Thoracic aorta (tissue), 2 donors: Measurements from ENCODE around the gene DTWD1. TPM values are rescaled to one million over a fixed set of nuclear protein-coding genes. Genes with fewer than 3 reads are reported as not detected.
A peak's percentile ranks its signal among the peaks of the same experiment; 100 is the strongest.

Experiments used
- ATAC-seq: fragments of 150-250 bp; one replicate; pipeline ENCODE4 v1.8.0; 2017; ENCODE audit warnings: low read depth; ENCODE audit not compliant: insufficient number of reproducible peaks, low FRiP score
- DNase-seq: peaks from one replicate; pipeline ENCODE4 v3.0.0-alpha.2; 2020; ENCODE audit warnings: low spot score
- H3K27ac ChIP-seq, 2 donors: fragments of 200-600 bp; sonication (generic); 1 replicate in 1 of 2; 2 replicates in 1 of 2; pipeline ENCODE4 v1.5.1; 2016; ENCODE audit warnings: mild to moderate bottlenecking in 2 of 2, moderate library complexity in 2 of 2
- H3K27me3 ChIP-seq: fragments of 200-600 bp; sonication (generic); replicated peaks from 2 replicates; pipeline ENCODE4 v1.6.0; 2016; ENCODE audit warnings: mild to moderate bottlenecking; ENCODE audit not compliant: insufficient read depth
- H3K36me3 ChIP-seq: fragments of 200-600 bp; sonication (generic); one replicate; pipeline ENCODE4 v1.5.1; 2016
- H3K4me1 ChIP-seq, 2 donors: fragments of 200-600 bp; sonication (generic); 1 replicate in 1 of 2; 2 replicates in 1 of 2; pipeline versions ENCODE4 v1.5.1 to v1.6.0; 2016; ENCODE audit warnings: low read depth in 2 of 2, mild to moderate bottlenecking in 1 of 2; ENCODE audit not compliant: control insufficient read depth in 1 of 2
- H3K4me3 ChIP-seq: fragments of 200-600 bp; sonication (generic); 2 replicates; pipeline ENCODE4 v1.5.1; 2016; ENCODE audit warnings: mild to moderate bottlenecking
- H3K9me3 ChIP-seq: fragments of 200-600 bp; sonication (generic); 2 replicates; pipeline ENCODE4 v1.5.1; 2016
- CTCF ChIP-seq: fragments of 200-600 bp; sonication (generic); IDR thresholded peaks from one replicate; pipeline ENCODE4 v1.5.1; 2019; ENCODE audit warnings: antibody characterized with exemption
- total RNA-seq, 2 donors: library from RNA; depleted of rRNA; stranded (reverse); fragments of >200 nt; gene quantifications; one replicate each; pipeline versions ENCODE4 v1.1.0 to v1.2.3, GENCODE V29; 2016

Gene DTWD1
- total RNA-seq, 2 donors from 2014 or later: 14.5 to 20.4 TPM

GRCh38 chr15:49645941-49646340 lies 25.1 kb downstream of the DTWD1 start:
- no peaks in the 10 kb centered on the region for H3K36me3 ChIP-seq
- TF ChIP-seq CTCF: no peak
- peaks cover 20 to 33% of the 10 kb centered on the region in 2 donors for H3K4me1 ChIP-seq
- no peaks in the 10 kb centered on the region for H3K9me3 ChIP-seq
- H3K4me3 ChIP-seq: peak overlapping the region; percentile 19
- H3K27ac ChIP-seq: peak overlapping the region; percentile 68 to 69
- H3K27me3 ChIP-seq: no peaks in the 10 kb centered on the region
- DNase-seq: no peak
- no peak for ATAC-seq

- no peak overlapping the region for H3K4me3 ChIP-seq
- no peaks in the 10 kb centered on the region for H3K36me3 ChIP-seq
- no peak for TF ChIP-seq CTCF
- H3K4me1 ChIP-seq: peaks cover 20 to 33% of the 10 kb centered on the region in 2 donors
- no peaks in the 10 kb centered on the region for H3K27me3 ChIP-seq
- no peak for ATAC-seq
- no peak for DNase-seq
- peak overlapping the region; percentile 68 to 69 for H3K27ac ChIP-seq
- H3K9me3 ChIP-seq: no peaks in the 10 kb centered on the region
Observed at GRCh38 chr15:49646891-49647290, 26.0 kb downstream of the DTWD1 start.

GRCh38 chr15:49649987-49650386 lies 29.1 kb downstream of the DTWD1 start:
- Histone ChIP-seq H3K4me1 (peaks cover 13 to 18% of the 10 kb centered on the region in 2 donors), H3K27ac (no peak overlapping the region), H3K27me3 (no peaks in the 10 kb centered on the region), H3K36me3 (no peaks in the 10 kb centered on the region), H3K9me3 (peaks cover 13% of the 10 kb centered on the region), H3K4me3 (no peak overlapping the region)
- DNase-seq (no peak), ATAC-seq (no peak)
- TF ChIP-seq CTCF: no peak

GRCh38 chr15:49650676-49651075 lies 29.8 kb downstream of the DTWD1 start:
- Histone ChIP-seq H3K27me3 (no peaks in the 10 kb centered on the region), H3K27ac (no peak overlapping the region), H3K36me3 (no peaks in the 10 kb centered on the region), H3K9me3 (peaks cover 13% of the 10 kb centered on the region), H3K4me3 (no peak overlapping the region), H3K4me1 (peaks cover 10 to 11% of the 10 kb centered on the region in 2 donors)
- no peak for TF ChIP-seq CTCF
- no peak for ATAC-seq
- DNase-seq: no peak

- no peaks in the 10 kb centered on the region for H3K27me3 ChIP-seq
- H3K4me1 ChIP-seq: peaks cover 0 to 7% of the 10 kb centered on the region in 2 donors
- TF ChIP-seq CTCF: no peak
- DNase-seq (no peak), ATAC-seq (no peak)
- no peaks in the 10 kb centered on the region for H3K36me3 ChIP-seq
- H3K4me3 ChIP-seq: no peak overlapping the region
- H3K9me3 ChIP-seq: peaks cover 13% of the 10 kb centered on the region
- no peak overlapping the region for H3K27ac ChIP-seq
Observed at GRCh38 chr15:49652922-49653321, 32.1 kb downstream of the DTWD1 start.
